ENCODE measurements around the gene ANAPC4. TPM values are rescaled to one million over a fixed set of nuclear protein-coding genes. Genes with fewer than 3 reads are reported as not detected.

ANAPC4 gene
- total and polyA plus RNA-seq, 2 of the 8 experiments (the other 6 are each of a cell fraction or from before 2014, with no cell fraction given): 8.7 to 31.6 TPM

DNA sequence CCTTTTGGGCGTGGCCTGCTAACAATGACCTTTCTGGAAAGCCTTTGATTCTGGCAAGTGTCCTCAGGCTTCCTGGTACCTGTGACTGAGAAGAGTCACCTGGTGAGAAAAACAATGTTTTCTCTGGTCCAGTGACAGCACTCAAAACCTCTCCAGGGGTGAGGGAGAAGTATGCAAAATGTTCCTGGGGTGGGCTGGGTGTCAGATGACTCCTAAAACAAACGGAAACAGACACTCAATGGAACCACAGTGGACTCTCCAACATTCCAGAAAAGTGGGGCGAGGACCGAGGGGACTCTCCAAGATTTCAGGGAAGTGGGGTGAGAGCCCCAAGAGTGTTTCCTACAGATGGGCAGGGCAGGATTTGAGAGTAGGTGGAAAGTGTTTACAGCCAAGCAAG, 69.5 kb downstream of the ANAPC4 start:
- FAIRE-seq: no peak
- H3K79me2 ChIP-seq (ENCODE audit: control insufficient read depth in 1 of 2, insufficient read depth in 2 of 2, low read length in 2 of 2): no peaks in the 10 kb centered on the region
- TF ChIP-seq EP300 (IDR thresholded peaks at IDR 0.05; ENCODE audit: borderline replicate concordance in 1 of 2, low read depth in 2 of 2, low read length in 2 of 2) (no peak), BCL11A (IDR thresholded peaks at IDR 0.05; ENCODE audit: low read depth in 2 of 2, low read length in 2 of 2) (no peak), SRF (IDR thresholded peaks at IDR 0.05; ENCODE audit: low read depth, low read length) (no peak), BRCA1 (IDR thresholded peaks at IDR 0.05; ENCODE audit: low read depth, low read length) (no peak), CHD2 (IDR thresholded peaks at IDR 0.05; ENCODE audit: low read length) (no peak), TAF1 (IDR thresholded peaks at IDR 0.05; ENCODE audit: low read depth, low read length) (no peak)

More for the DNA sequence above, 69.5 kb downstream of the ANAPC4 start:
- H3K56ac ChIP-seq (replicated peaks; ENCODE audit: insufficient read length, low read depth, low read length): no peak overlapping the region
- no peak overlapping the region for H2BK20ac ChIP-seq (ENCODE audit: low read length)
- DNase-seq (ENCODE audit: low read depth in 1 of 2, low spot score in 2 of 2): no peak
- H2BK15ac ChIP-seq (ENCODE audit: low read length): no peak overlapping the region
- no peak overlapping the region for H3K9ac ChIP-seq (replicated peaks in 1 of 4; ENCODE audit: extremely low read depth in 1 of 4, low read depth in 3 of 4, low read length in 3 of 4)
- no peak overlapping the region for H3K4me3 ChIP-seq (ENCODE audit: extremely low read depth in 1 of 4, insufficient read depth in 2 of 4, low read depth in 3 of 4, low read length in 4 of 4)
- CTCF ChIA-PET (ENCODE audit: partially characterized antibody): interaction anchor here (11.2 kb wide), 1 partner anchor 321 kb away, joined by 248 read pairs; no protein-coding TSS in a partner anchor
- no peak overlapping the region for H3K4ac ChIP-seq (replicated peaks; ENCODE audit: insufficient read length, low read depth, low read length)
- H2BK120ac ChIP-seq (replicated peaks; ENCODE audit: low read depth, low read length): no peak overlapping the region
- peaks cover 0 to 13% (median 3%) of the 10 kb centered on the region in 4 experiments; a peak in 6 of 7 replicates for H3K4me1 ChIP-seq (replicated peaks in 1 of 4; ENCODE audit: control insufficient read depth in 3 of 4, insufficient read depth in 4 of 4, low read length in 3 of 4)
- H3K36me3 ChIP-seq (ENCODE audit: control insufficient read depth in 2 of 4, insufficient read depth in 4 of 4, low read length in 3 of 4): no peaks in the 10 kb centered on the region
- no peak overlapping the region; the same call in 1 of the 2 replicates for H3K18ac ChIP-seq (ENCODE audit: extremely low read depth, low read length)
- POLR2A ChIA-PET (ENCODE audit: partially characterized antibody): no interaction called here
- H2BK5ac ChIP-seq (ENCODE audit: low read depth, low read length): no peak overlapping the region
- H4K20me1 ChIP-seq (replicated peaks in 1 of 2; ENCODE audit: control insufficient read depth in 1 of 2, insufficient read depth in 2 of 2, low read length in 2 of 2): no peaks in the 10 kb centered on the region
- H4K5ac ChIP-seq (ENCODE audit: insufficient read length, low read depth, low read length): no peak overlapping the region
- no peak overlapping the region for H4K91ac ChIP-seq (replicated peaks; ENCODE audit: insufficient read length, low read length)
- no peak overlapping the region for H3K14ac ChIP-seq (ENCODE audit: insufficient read length)
- no peaks in the 10 kb centered on the region for H3K23me2 ChIP-seq (ENCODE audit: low read depth, low read length)
- H3K27ac ChIP-seq (ENCODE audit: low read depth, low read length): no peak overlapping the region
- H3K79me1 ChIP-seq (ENCODE audit: low read depth, low read length): no peaks in the 10 kb centered on the region
- H4K8ac ChIP-seq (ENCODE audit: extremely low read depth, insufficient read depth, low read length): no peak overlapping the region
- H3K23ac ChIP-seq (ENCODE audit: insufficient read length): no peak overlapping the region
- 53% methylated on average over 4 of the region's 4 CpGs; no CpG with 5 or more reads in 1 of the 2 experiments for WGBS, 2 experiments (ENCODE audit: extremely low coverage in 1 of 2, insufficient coverage in 1 of 2, insufficient read length in 1 of 2, insufficient replicate concordance in 2 of 2, low coverage in 1 of 2, low lambda C conversion rate in 2 of 2, missing lambda C conversion rate in 1 of 2)
- no peak overlapping the region for H2BK12ac ChIP-seq (ENCODE audit: low read depth, low read length)
- H2AFZ ChIP-seq (ENCODE audit: low read length): no peak overlapping the region
- H3K4me2 ChIP-seq (ENCODE audit: insufficient read depth in 1 of 2, low read depth in 2 of 2, low read length in 2 of 2): no peak overlapping the region; a peak in 1 of 4 replicates
- H2AK5ac ChIP-seq (ENCODE audit: low read depth, low read length): no peak overlapping the region
- H3K9me3 ChIP-seq (ENCODE audit: insufficient read depth in 2 of 2, low read depth in 1 of 2, low read length in 1 of 2): no peaks in the 10 kb centered on the region
- H3K27me3 ChIP-seq (replicated peaks in 1 of 4; ENCODE audit: control insufficient read depth in 3 of 4, extremely low read depth in 1 of 4, insufficient read depth in 3 of 4, low read length in 3 of 4): no peaks in the 10 kb centered on the region

All from H1 (cell line).